Heart left ventricle (tissue), 16 donors: ENCODE results near the gene SLC9B2. TPM values are rescaled to one million over a fixed set of nuclear protein-coding genes. Genes with fewer than 3 reads are reported as not detected.

Experiments used
- ATAC-seq, 4 donors: fragments of 200-7000 bp; cut with Tn5 transposase; one replicate each; pipeline ENCODE4 v1.9.1; 2020 to 2022; ENCODE audit warnings: moderate library complexity in 4 of 4, mild to moderate bottlenecking in 3 of 4, moderate number of reproducible peaks in 1 of 4
- DNase-seq, 5 donors: peaks; one replicate each; pipeline ENCODE4 v3.0.0-alpha.2; 2020
- H3K27ac ChIP-seq, 12 donors: fragments of 200-600 bp; sonication (generic) in 4 of 12; one replicate each; pipeline versions ENCODE4 v1.5.0 to v1.8.0; 2016 to 2022; ENCODE audit warnings: mild to moderate bottlenecking in 2 of 12
- H3K27me3 ChIP-seq, 9 donors: fragments of 200-600 bp; sonication (generic) in 2 of 9; one replicate each; pipeline versions ENCODE4 v1.5.1 to v1.8.0; 2016 to 2022; ENCODE audit warnings: mild to moderate bottlenecking in 3 of 9
- H3K36me3 ChIP-seq, 9 donors: fragments of 200-600 bp; sonication (generic) in 2 of 9; one replicate each; pipeline versions ENCODE4 v1.5.0 to v1.8.0; 2018 to 2022; ENCODE audit warnings: mild to moderate bottlenecking in 2 of 9
- H3K4me1 ChIP-seq, 12 donors: fragments of 200-600 bp; sonication (generic) in 4 of 12; one replicate each; pipeline versions ENCODE4 v1.5.0 to v1.8.0; 2016 to 2022; ENCODE audit warnings: mild to moderate bottlenecking in 3 of 12
- H3K4me3 ChIP-seq, 12 donors: fragments of 200-600 bp; sonication (generic) in 4 of 12; one replicate each; pipeline versions ENCODE4 v1.5.0 to v1.8.0; 2017 to 2022; ENCODE audit warnings: mild to moderate bottlenecking in 9 of 12, moderate library complexity in 4 of 12
- H3K9me3 ChIP-seq, 12 donors: fragments of 200-600 bp; sonication (generic) in 4 of 12; one replicate each; pipeline versions ENCODE4 v1.5.0 to v1.8.0; 2016 to 2022; ENCODE audit warnings: mild to moderate bottlenecking in 1 of 12
- CTCF ChIP-seq, 12 donors: fragments of 200-600 bp; sonication (generic) in 4 of 12; IDR thresholded peaks; one replicate each; pipeline versions ENCODE4 v1.5.0 to v1.8.0; 2018 to 2022; ENCODE audit warnings: antibody characterized with exemption in 12 of 12, mild to moderate bottlenecking in 5 of 12
- POLR2A ChIP-seq, 2 donors: fragments of 450-650 bp; IDR thresholded peaks; one replicate each; pipeline ENCODE4 v1.6.1; 2017; ENCODE audit warnings: antibody characterized with exemption in 2 of 2, mild to moderate bottlenecking in 2 of 2, moderate library complexity in 2 of 2
- WGBS, 4 donors: extraction: QIAGEN DNeasy Blood & Tissue Kit in 2 of 4; methylation state at CpG; one replicate each; pipeline versions ENCODE4 v1.1.5 to v1.1.7; 2013 to 2018; 5-methylcytosine and 5-hydroxymethylcytosine counted together
- intact Hi-C, 10 donors: fragments of 100-400 bp; cut with DNase I; formaldehyde crosslinking; loops; one replicate each; pipeline versions ENCODE4 v1.11.1 to v1.14.2; 2022
- polyA plus RNA-seq, 2 donors: library from polyadenylated mRNA; stranded (reverse); fragments of 200-250 nt; gene quantifications; one replicate each; pipeline ENCODE4 v1.2.3, GENCODE V29; 2013
- total RNA-seq, 9 donors: library from RNA; depleted of rRNA in 2 of 9; stranded (reverse); fragments of >200 nt in 2 of 9; fragmentation: NEBNext Ultra II Directional in 3 of 9; extraction: Animal tissue kit (Norgen Biotek cat#: 25700) in 3 of 9; gene quantifications; one replicate each; pipeline versions ENCODE4 v1.1.0 to v1.2.4, GENCODE V29; 2016 to 2023
- donor health status: ischemic (EF 13 %, LVEDD 7.1; RV severe dilation, severe dysfunction).
- donor health status: healthy with polysubstance abuse.
- donor health status: DM: no; HTN: yes; CAD: no.
- donor health status: DM: no; HTN: no; CAD: no.
- donor health status: ischemic (EF 25% LVEDD 6.9; RV normal size, moderate dysfunction).
- donor health status: ischemic (EF 25% LVEDD 5.7; RV mildly dilated, moderate dysfunction).
- donor health status: healthy.
- donor health status: DM: yes; HTN: yes; CAD: no.
- donor health status: ischemic (EF 35%, LVEDD 5.7; RV mildly dilated, moderate dysfunction).
- donor health status: nonischemic (EF 11% LVEDD 7.7; RV severe dilation, severe dysfunction).
- donor health status: DM: yes; HTN: yes; CAD: no.
- donor health status: PGD.
- donor health status: ischemic (EF 29% LVEDD 5.4; RV normal size, mild dysfunction).
- donor health status: nonischemic (EF 23%, LVEDD 6.1; RV moderate dilation, normal function).

SLC9B2 gene
- total and polyA plus RNA-seq, 11 donors, result 1.4 to 7.1 (median 4.6) TPM

- Histone ChIP-seq H3K27me3 (no peaks in the 10 kb centered on the region), H3K27ac (peak within 1 kb of the TSS; percentile 65 to 92 (median 88)), H3K4me3 (peak within 1 kb of the TSS; percentile 30 to 67 (median 59)), H3K4me1 (peaks cover 0 to 18% (median 5%) of the 10 kb centered on the region in 12 donors), H3K36me3 (no peaks in the 10 kb centered on the region), H3K9me3 (no peaks in the 10 kb centered on the region)
- peak; percentile 95 to 97 (median 96) for DNase-seq
- TF ChIP-seq CTCF (IDR thresholded peaks at IDR 0.05) (no peak), POLR2A (IDR thresholded peaks at IDR 0.05) (peak in 1 of 2 donors; percentile 69)
- intact Hi-C loops, result loop anchor here in 8 of 10 donors (1.0 to 10.0 kb wide), 12 partner anchors 75 to 675 kb away; partner anchors contain the start of genes UBE2D3 (in 4 of the 8), BDH2 (in 3 of the 8), MANBA (in 1 of the 8) and NFKB1 (in 1 of the 8)
- ATAC-seq, result peak; percentile 99 to 100 (median 100)
- 3 to 4% (median 3%) methylated on average over 46 of the region's 46 CpGs for WGBS, 4 donors
Observed at GRCh38 chr4:103019308-103020124, 57.0 kb downstream of the SLC9B2 start, which contains the start of gene SLC9B1. Gene SLC9B1 (minus strand): TSS chr4:103019705. CDS start chr4:102991711, 27,994 bp downstream.

GRCh38 chr4:103018391-103019307, 57.9 kb downstream of the SLC9B2 start:
- H3K4me3 ChIP-seq, result peak overlapping the region; percentile 30 to 67 (median 59)
- DNase-seq, result peak in 2 of 5 donors; percentile 18 to 28
- WGBS, 4 donors, result 55 to 62% (median 57%) methylated on average over 8 of the region's 8 CpGs
- peak in 2 of 4 donors; percentile 20 to 30 for ATAC-seq
- H3K27me3 ChIP-seq, result no peaks in the 10 kb centered on the region
- no peaks in the 10 kb centered on the region for H3K36me3 ChIP-seq
- intact Hi-C loops, result loop anchor here in 7 of 10 donors (1.0 to 10.0 kb wide), 11 partner anchors 76 to 674 kb away; partner anchors contain the start of genes UBE2D3 (in 4 of the 7), BDH2 (in 2 of the 7), MANBA (in 1 of the 7) and NFKB1 (in 1 of the 7)
- H3K9me3 ChIP-seq, result no peaks in the 10 kb centered on the region
- peaks cover 0 to 18% (median 5%) of the 10 kb centered on the region in 12 donors for H3K4me1 ChIP-seq
- no peak for TF ChIP-seq CTCF (IDR thresholded peaks at IDR 0.05)
- TF ChIP-seq POLR2A (IDR thresholded peaks at IDR 0.05), result no peak
- H3K27ac ChIP-seq, result peak overlapping the region; percentile 65 to 92 (median 88)

GRCh38 chr4:103012551-103012950, 64.0 kb downstream of the SLC9B2 start:
- Histone ChIP-seq H3K27ac (peak overlapping the region in 4 of 12 donors; percentile 1 to 80 (median 41)), H3K4me1 (peaks cover 0 to 18% (median 10%) of the 10 kb centered on the region in 12 donors), H3K27me3 (no peaks in the 10 kb centered on the region), H3K9me3 (no peaks in the 10 kb centered on the region), H3K36me3 (no peaks in the 10 kb centered on the region), H3K4me3 (no peak overlapping the region)
- DNase-seq (no peak), ATAC-seq (peak in 2 of 4 donors; percentile 11 to 43)
- intact Hi-C loops, result loop anchor here in 7 of 10 donors (5.0 to 10.0 kb wide), 8 partner anchors 82 to 668 kb away; partner anchors contain the start of genes UBE2D3 (in 2 of the 7), BDH2 (in 1 of the 7), CISD2 (in 1 of the 7) and MANBA (in 1 of the 7)
- no peak for TF ChIP-seq POLR2A (IDR thresholded peaks at IDR 0.05)
- no peak for TF ChIP-seq CTCF (IDR thresholded peaks at IDR 0.05)
